Stimulated activated CD8-positive, alpha-beta memory T cell treated with anti-CD3 and anti-CD28 coated beads, Interleukin-12 subunit alpha, Interleukin-12 subunit beta, amount 100 ng/mL, for 1 hour (primary cell): ENCODE data around the gene KCNJ14.
"Not testable (repeated sequence)": the region's sequence is repeated elsewhere in the genome, so short reads cannot be mapped to it uniquely, and the experiment has no call there.

ENCODE experiments used
- DNase-seq: peaks from one replicate; pipeline ENCODE4 v3.0.0-alpha.2; 2020; ENCODE audit warnings: low read depth

Gene KCNJ14

DNA sequence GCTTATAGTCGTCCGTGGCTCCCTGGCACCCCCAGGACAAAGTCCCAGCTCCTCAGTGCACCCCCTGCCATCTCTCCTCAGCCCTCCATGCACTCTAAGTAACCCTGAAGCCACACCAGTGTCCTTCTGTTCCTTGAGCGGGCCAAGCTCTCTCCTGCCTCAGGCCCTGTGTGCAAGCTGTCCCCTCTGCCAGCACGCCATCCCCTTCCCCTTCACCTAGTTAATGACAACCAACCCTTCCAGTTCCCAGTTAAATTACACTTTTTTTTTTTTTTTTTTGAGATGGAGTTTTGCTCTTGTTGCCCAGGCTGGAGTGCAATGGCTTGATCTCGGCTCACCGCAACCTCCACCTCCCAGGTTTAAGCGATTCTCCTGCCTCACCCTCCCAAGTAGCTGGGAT lies 33.1 kb downstream of the KCNJ14 start:
- DNase-seq = not testable (repeated sequence)

DNA sequence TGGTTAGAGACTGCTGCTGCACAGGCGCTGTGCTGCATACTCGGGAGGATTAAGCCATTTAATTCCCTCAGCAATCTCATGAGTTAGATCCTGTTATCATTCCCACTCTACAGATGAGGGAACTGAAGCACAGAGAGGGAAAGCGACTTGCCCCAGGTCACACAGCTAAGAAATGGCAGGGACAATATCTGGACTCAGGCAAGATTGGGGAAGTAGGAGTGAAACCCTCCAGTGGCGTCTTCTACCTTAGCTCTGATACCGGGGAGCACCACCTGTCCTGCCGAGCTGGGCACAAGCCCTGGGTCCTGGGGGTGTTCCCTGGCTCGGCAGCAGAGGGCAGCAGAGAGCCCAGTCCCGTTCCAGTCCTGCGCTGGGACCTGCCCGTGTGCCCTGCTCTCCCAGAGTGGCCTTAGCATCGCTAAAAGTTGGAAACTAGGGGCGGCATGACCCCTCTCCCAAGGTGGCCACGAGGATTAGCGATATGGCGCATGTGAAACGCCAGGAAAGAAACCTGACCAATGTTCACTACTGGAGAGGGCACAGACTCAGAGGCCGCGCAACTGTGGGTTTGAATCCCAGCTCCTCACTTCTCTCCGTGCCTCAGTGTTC lies 34.3 kb downstream of the KCNJ14 start:
- DNase-seq = peak; percentile 63

DNA sequence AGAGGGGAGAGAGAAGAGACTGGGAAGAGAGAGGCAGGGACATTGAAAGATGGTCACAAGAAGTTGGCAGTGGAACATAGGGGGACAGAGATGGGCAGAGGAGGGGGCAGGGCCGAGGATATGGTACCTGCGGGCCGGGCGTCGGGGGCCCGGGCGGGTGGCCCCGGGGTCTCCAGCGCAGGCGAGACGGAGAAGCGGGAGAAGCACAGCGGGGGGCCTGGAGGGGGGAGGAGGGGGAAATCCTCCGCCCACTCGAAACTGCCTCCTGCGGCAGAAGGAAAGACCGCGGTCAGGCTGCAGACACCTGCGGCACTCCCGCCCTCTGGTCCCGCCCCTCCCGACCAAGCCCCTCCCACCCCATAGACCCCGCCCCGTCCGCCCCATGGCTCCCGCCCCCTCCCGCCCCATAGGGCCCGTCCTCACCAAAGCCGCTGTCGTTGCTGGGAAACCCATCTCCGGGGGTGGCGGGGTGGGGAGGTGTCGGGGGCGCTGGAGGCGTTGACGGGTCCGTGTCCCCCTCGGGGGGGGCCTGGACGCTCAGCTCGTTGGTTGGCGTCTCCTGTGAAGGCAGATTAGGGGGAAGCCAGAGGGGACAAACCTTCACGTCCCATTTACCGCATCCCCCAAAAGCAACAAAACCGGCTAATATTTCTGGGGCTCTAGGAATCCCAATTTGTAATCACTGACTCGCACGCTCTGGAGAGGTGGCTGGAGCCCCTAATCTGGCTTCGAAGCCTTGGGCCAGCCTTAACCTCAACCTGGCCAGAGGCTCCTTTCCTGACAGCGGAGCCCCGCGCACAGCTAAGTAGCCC lies 35.8 kb downstream of the KCNJ14 start:
- DNase-seq = peak; percentile 39

DNA sequence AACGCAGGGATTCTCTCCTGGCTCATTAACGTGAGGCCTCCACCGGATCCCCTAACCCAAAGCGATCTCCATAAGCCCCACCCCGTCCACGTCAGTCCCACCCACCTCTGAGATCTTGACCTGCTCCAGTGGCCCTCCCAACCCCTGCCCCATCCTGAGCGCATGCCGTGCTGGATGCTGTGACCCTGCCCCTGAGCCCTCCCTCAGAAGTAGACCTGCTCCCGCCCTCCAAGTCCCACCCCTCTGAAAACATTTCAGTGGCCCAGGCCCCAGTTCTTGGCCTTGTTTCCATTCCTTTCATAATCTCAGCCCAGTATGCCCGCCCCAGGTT lies 36.4 kb downstream of the KCNJ14 start:
- no peak for DNase-seq

DNA sequence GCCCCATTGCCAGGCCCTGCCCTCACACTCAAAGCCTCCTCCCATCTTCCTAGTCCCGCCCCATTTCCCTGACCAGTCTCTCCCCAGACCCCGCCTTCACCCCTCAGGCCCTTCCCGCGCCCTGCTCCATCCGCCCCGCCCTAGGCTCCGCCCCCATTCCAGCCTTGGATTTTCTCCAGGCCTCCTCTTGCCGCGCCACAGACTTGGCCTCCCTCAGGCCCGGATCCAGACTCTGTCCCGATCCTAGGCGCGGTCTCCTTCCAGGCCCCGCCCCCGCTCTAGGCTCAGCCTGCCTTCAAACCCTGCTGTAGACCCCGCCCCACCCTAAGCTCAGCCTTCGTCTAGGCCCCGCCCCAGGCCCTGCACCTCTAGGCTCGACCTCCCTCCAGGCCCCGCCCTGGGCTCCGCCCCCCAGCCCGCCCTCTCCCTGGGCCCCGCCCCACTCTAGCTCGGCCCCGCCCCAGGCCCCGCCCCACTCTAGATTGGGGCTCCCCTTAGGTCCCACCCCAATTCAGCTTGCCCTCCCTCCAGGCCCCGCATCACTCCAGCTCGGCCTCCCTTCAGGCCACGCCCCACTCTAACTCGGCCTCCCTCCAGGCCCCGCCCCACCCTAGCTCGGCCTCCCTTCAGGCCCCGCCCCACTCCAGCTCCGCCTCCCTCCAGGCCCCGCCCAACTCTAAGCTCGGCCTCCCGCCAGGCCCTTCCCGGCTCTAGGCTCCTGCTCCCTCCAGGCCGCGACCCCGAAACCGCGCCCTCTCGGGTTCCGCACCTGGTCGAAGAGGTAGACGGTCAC lies 37.7 kb downstream of the KCNJ14 start:
- peak; percentile 54 for DNase-seq

DNA sequence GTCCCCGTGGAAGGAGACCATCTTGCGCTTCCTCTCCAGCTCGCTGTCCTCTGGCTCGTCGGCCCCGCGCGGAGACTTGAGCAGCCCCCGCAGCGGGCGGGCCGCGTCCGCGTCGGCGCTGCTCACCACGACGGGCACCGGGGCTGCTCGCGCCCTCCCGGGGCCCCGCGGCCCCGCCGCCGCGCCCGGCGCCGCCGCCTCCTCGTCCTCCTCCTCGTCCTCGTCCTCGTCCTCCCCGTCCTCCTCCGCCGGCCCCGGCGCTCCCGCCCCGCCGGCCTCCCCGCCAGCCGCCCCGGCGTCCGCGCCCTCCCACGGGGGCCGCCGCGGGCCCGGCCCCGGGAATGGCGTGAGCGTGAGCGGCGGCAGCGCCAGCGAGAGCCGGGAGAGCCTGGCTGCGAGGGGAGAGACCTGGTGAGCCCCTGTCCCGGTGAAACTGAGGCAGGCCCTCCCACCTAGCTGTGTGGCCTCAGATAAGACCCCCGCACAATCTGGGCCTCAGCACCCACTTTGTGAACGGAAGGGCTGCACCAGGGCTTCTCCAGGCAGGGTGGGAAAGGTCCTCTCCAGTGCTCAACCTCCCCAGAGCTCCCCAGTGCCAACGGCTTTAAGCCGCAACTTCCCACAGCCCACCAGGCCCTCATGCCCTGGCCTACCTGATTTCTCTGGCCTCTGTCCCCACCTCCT lies 38.5 kb downstream of the KCNJ14 start:
- DNase-seq = no peak

DNA sequence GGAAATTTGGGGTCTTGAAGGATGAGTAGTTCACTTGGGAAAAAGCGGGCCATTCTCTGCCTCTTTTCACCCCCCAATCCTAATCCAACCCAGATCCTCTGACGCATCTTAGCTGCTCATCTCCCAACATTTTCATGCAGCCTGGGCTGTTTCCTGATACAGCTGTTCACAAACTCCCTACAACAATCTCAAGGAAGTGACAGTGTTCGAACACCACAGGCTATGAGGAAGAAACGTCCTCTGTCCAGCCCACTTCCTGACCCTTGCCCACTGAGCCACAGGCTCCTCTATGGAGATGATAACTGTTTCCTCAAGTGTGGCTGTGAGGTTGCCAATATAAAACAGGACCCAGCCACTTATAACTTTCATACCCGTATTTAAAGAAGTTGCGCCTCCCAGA lies 40.0 kb downstream of the KCNJ14 start:
- DNase-seq = no peak

DNA sequence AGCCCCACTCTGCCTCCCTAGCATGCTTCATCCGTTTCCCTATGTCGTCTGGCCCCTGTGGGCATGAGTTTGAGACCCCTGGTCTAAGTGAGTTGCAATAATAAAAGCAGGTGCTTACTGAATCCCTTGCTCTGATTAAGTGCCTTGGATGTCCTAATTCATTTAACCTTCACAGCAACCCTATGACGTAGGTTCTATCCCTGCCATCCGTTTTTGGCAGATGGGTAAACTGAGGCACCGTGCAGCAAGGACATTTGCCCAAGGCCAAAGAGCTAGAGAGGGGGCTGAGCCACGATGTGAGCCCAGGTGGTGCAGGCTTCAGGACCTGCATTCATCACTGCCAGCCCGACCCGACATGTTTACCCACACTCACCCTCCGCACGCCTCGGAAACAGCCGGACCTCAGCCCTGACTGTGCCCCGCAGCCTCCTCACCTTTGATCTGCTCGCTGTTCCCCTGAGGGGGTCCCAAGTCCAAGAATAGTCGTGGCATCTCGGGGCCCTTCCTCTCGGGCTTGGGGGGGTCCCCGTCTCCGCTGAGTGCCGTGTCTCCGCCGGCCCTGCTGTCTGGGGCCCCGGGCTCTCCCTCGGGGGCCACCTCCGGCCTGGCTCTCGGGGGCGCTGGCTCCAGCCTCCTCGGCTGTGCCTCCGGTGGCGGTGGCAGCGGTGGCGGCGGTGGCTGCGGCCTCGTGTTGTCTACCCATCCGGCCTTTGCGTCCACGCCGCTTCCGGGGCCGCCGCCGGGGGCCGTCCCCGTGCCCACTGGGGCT lies 41.8 kb downstream of the KCNJ14 start:
- no peak for DNase-seq

DNA sequence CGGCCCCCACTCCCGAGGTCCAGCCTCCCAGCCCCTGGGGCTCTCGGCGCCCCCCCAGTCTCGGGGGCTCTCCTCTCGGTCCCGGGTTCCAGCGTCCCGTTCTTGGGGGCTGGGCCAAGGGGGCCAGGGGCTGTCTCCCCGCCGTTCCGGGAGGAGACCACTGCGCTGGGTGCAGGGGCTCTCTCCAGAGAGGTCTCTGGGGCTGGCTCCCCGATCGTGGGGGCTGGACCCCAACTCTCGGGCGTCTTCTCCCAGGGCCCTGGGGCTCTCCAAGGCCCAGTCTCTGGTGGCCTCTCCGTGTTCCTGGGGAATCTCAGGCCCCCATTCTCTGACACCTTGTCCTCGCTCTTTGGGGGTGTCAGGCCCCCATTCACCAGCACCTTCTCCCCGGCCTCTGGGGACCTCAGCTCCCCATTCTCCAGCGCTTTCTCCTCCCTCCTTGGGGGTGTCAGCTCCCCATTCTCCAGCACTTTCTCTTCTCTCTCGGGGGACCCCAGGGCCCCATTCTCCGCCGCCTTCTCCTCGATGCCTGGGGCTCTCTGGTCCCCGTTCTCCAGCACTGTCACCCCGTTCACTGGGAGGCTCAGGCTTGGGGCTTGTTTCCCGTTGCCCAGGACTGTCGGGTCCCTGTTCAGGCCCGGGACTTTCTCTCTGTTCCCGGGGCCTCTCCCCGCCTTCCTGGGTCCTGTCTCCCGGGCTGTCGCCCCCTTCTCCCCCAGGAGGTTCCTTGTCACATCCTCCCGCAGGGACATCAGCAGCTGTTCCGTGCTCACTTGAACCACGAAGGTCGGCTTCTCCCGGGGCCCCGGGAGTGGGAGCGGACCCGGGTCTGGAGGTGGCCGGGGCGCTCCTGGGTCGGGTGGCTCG lies 42.6 kb downstream of the KCNJ14 start:
- DNase-seq = no peak

DNA sequence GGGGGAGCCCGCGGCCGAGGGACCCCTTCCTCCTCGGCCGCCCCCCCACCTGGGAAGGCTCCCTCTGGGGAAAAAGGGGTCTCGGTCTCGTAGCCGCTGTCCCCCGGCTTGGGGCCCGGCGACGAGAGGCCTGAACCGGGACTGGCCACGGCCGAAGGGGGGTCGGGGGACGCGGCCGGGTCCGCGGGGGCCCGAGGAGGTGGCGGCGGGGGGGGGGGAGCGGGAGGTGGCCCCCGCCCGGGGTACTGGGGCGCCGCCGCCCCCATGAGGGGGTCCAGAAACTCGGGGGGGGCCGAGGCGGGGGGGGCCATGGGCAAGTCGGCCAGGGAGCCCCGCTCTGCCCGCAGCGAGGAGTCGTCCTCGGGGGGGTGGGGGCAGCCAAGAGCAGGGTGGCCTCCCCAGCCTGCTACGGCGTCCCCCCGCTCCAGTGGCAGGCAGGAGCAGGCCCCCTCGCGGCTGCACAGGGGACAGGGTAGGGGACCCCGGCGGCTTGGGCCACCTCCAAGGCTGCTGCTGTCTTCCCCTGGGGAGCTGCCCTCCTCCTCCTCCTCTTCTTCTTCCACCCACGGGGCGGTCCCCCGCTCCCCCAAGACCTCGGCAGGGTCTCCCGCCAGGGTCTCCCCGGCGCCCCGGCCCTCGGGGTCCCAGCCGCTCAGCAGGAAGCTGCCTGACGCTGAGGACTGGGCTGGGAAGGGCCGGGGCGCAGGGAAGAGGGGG lies 43.4 kb downstream of the KCNJ14 start:
- DNase-seq = no peak

DNA sequence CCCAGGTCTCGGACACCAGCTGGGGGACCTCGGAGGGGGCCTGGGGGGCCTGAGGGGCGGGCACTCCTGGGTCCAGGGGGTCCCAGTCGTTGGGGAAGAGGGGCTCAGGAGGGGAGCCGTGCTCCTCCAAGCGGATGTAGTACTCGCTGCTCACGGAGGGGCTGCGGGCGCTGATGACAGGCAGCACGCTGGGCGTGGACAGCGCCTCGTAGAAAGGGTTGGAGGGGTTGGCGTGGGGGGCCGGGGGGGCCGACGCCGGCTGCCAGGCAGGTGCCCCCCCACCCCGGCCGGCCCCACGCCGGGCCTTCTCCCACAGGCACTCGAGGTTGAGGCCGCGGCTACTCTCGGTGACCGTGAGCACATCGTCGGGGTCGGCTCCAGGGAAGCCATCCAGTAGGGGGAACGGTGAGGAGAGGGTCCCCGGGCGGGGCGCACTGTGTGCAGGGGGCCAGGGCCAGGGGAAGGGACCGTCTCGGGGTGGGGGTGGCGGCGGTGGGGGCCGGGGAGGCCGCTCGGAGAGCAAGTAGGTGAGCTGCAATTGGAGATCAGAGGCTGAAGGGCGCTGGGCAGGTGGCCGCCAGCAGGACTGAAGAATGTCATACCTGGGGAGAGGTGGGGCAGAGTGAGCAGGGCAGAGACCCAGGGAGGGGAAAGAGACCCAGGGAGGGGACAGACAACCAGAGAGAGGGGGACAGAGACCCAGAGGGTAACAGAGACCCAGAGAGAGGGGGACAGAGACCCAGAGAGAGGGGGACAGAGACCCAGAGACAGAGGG lies 44.1 kb downstream of the KCNJ14 start:
- no peak for DNase-seq

DNA sequence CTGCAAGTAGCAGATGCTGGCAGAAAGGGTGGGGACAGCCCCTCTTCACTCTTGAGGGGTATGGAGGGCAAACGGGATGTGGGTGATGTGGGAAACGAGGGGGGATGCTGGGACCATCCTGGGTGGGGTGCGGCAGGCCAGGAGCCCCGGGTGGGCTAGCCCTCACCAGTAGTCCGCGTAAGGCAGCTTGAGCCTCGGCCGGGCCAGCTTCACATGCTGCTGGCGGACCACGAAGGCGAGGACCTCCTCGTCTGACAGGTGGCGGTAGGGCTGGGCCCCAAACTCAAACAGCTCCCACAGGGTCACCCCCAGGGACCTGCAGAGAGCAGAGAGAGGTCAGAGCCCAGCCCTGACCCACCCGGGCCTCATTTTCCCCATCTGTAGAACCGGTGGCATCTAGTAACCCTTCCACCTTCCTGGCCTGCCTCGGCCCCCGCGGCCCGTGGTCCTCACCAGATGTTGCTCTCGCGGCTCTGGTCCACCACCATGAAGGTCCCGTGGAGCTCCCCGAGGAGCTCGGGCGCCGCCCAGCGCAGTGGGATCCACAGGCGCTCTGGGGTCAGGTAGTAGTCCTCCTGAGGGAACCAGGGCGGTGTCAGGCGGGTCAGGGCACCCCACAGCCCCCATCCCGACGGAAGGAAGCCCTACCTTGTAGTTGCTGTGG lies 45.6 kb downstream of the KCNJ14 start:
- DNase-seq = no peak

DNA sequence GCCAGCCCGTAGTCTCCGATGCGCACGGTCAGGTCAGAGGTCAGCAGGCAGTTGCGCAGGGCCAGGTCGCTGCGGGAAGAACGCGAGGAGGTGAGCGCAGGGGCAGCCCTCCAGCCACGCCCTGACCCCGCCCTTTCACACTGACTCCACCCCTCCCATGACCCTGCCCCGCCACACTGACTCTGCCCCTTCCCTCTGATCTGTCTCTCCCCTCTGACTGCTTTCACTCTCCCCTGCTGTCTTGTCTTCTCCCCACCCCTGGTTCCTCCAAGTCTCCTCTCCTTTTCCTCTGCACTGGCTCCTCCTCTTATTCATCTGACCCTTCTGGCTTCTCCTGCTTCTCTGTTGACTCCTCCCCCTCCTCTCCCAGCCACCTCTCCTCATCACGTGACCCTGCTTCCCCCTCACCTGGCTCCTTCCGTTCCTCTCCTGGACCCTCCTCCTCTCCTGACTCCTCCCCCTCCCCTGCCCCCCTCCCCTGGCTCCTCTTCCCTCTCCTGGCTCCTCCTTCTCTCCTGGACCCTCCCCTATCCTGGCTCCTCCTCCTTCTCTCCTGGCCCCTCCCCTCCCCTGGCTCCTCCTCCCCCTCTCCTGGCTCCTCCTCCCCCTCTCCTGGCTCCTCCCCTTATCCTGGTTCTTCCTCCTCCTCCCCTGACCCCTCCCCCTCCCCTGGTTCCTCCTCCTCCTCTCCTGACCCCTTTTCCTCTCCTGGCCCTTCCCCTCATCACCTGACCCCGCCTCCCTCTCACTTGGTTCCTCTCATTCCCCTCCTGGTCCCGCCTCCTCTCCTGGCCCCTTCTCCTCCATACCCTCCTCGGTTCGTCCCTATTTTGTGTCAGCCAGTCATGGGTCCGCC lies 46.3 kb downstream of the KCNJ14 start:
- no peak for DNase-seq

DNA sequence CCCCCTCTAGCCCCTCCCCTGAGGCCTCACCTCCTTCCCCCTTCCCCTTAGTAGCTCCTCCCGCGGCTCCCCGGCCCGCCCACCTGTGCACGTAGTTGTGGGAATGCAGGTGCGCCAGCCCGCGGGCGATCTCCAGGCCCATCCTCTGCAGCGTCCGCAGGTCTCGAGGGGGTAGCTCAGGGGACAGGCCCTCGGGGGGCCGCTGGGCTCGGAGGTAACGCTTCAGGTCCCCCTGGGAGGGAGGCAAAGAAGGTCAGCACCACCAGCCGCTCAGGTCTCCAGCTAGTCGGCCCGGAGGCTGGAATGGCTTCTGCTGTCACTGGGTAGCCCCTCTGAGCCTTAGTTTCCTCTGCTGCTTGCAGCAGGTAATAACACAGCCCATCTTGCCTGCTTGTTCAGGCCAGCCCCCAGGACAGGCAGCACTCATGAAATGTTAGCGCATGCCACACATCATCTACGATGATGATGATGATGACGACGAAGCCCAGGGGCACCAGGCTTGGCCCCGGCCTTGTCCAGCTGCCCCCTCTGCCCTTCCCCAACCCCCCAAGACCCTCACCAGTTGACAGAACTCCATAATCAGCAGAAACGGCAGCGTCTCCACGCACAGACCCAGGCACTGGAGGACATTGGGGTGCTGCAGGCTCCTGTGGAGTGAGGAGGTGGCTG lies 47.1 kb downstream of the KCNJ14 start:
- DNase-seq = no peak

DNA sequence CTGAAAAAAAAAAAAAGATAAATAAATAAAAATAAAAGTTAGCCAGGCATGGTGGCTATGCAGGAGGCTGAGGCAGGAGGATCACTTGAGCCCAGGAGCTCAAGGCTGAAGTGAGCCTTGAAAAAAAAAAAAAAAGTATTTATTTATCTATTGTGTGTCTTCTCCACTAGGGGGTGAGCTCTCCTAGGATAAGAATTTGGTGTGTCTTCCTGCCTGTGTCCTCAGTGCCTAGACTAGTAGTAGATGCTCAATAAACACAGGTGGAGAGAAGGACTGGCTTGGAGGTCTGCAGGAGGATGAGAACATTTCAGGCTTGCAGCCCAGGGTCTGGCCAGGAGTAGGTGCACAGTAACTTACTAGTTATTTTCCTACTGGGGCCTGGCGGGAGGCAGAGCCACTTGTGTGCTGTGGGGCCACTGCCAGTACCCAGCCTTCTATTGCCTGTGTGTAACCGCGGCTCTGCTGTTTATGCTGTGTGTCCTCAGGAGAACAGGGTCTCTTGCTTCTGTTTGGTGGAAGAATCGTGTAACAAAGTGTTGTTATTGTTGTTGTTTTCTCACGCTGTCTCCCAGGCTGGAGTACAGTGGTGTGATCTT lies 50.9 kb downstream of the KCNJ14 start:
- DNase-seq = no peak

DNA sequence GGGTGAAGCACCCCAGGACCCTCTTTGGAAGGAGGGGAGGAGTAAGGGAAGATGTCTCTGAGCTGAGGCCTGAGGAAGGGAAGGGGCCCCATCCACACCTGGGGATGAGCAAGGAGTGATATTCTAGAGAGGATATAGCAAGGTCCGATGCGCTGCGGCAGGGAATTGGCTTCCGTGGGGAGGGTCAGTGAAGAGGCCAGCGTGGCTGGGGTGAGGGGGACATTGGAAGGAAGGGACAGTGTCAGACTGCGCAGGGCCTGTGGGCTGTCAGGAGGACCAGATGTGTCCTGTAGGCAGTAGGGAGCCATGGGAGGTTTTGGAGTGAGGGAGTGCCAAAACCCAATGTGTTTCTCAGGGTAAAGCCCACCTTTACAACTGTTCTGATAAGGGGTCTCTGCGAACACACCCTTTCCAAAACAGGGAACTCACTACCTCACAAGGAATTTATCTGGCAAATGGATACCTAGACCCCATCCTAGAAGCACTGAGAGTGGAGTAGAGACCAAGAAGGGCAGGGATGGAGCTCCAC lies 52.6 kb downstream of the KCNJ14 start:
- DNase-seq = no peak
